GM12891 (cell line): ENCODE measurements around the gene CDYL.

Experiments used
- POLR2A ChIP-seq: IDR thresholded peaks from 2 replicates; pipeline ENCODE4 v1.6.1; 2011; ENCODE audit warnings: low read depth, low read length, control low read depth
- POLR2AphosphoS5 ChIP-seq: IDR thresholded peaks from 2 replicates; pipeline ENCODE4 v1.6.1; 2011; ENCODE audit warnings: low read depth, low read length, control low read depth
- POU2F2 ChIP-seq: IDR thresholded peaks from 2 replicates; pipeline ENCODE4 v1.6.1; 2011; ENCODE audit warnings: low read depth, mild to moderate bottlenecking, control low read depth, low read length, moderate library complexity
- SPI1 ChIP-seq: IDR thresholded peaks from 2 replicates; pipeline ENCODE4 v1.6.1; 2011; ENCODE audit warnings: low read depth, low read length, control low read depth
- TAF1 ChIP-seq: IDR thresholded peaks from 2 replicates; pipeline ENCODE4 v1.6.1; 2011; ENCODE audit warnings: low read depth, low read length, control low read depth

DNA sequence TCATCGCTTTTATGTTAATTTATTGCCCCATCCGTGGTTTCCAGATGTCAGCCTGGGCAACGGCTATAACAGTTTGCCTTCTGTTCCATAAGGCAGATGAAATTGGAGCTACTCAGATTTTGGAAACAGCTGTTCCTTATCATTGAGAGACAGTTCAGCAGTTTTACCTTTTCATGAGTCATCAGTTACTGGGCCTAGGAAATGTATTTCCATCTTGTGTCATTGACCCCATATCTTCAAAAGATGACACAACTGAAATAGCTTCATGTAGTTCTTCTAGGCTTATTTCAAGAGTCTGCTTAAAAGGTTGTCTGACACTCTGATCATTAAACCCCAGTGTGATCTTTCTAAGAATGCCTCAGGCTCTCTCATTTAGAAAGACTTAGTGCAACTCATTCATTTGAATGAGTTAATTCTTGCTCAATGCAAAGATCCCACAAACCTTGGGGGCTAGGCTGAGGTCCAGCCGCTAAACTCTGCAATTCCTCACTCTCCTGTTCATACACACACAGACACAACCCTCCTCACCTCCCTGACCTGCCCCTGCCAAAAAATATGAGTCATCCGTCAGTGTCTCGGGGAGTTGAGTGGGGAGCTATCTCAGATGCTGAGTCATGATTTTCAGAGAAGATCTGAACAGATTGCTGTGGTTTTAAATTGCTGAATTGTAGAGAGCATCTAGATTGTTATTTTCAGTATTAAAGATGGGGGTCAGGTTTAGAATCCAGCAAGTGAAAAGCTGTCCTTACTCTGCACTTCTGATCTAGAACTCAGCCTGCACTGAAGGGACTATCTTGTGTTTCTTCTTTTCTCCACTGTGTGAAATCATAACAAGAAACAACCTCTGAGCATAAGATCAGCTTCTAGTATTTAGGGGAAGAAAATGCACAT, 165.8 kb downstream of the CDYL start:
- TF ChIP-seq POLR2A (no peak), POLR2AphosphoS5 (no peak), TAF1 (no peak), SPI1 (no peak), POU2F2 (peak; percentile 18; the same call in 1 of the 2 replicates)
